ENCODE data around the gene CCDC88C.
A peak's percentile ranks its signal among the peaks of the same experiment; 100 is the strongest.
"Not testable (repeated sequence)": the region's sequence is repeated elsewhere in the genome, so short reads cannot be mapped to it uniquely, and the experiment has no call there.

Gene CCDC88C

DNA sequence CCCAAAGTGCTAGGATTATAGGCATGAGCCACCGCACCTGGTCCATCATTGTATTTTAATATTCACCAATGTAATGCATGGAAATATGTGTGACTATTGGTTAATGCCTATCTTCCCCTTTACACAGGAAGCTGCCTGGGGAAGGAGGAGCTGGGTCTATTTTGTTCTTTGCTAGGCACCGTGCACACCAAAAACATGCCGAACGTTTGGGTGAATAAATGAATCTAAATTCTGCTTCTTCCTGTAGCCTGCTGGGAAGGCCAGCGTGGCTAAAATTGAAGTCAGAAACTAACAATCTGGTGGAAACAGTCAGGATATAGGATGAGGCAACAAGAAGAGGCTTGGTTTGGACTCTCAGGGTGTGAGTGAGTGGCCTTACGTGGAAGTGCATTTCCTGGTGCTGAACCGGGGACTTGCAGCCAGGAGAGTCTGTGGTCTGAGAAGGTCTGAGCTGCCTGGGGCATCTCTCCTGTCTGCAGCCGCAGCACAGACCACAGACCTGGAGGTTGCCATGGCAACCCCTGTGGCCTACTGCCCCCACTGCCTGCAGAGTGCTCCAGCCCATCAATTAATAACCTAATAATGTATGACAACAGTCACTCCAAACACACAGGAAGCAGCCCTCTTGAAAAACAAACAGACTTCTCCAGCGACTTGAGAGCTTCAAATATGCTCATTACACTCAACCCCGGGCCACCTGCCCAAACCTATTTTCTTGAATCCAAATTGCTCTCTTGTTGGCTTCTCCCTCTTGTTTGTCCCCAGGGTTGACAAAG is 167.6 kb downstream of the CCDC88C start:
- DNase-seq (ENCODE audit: low spot score) = no peak

DNA sequence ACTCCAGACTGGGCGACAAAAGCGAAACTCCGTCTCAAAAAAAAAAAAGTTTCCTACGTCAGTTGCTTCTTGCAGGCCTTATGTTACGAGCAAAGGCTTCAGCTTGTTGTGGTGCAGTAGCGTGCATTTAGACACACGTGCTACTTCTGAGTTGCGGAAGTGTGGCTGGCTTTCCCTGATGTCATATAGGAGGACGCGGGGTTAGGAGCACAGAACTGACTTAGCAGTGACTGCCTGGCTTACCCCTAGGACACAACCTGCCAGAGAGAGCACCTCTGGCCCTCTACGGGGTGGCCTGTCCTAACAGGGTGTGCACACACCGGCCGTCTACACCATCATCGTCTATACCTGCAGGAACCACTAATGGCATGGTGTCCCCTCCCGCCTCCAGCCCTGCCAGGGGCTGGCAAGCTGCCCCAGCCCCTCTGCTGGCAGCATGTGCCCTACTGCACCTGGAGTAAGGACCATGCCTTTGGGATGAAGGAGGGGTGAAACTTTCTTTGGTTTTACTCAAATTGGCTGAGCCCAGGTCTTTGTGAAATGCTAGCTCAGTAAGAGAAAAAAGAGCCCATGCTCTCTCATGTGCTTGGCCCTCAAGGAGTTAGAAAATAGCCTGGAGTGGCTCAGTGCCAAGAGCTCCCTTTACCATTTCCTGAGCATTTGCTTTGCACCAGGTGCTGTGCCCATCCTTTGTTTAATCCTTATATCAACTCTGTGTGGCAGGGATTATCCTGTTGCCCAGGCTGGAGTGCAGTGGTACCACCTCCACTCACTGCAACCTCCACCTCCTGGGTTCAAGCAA is 171.4 kb downstream of the CCDC88C start:
- no peak for DNase-seq (ENCODE audit: low spot score)

DNA sequence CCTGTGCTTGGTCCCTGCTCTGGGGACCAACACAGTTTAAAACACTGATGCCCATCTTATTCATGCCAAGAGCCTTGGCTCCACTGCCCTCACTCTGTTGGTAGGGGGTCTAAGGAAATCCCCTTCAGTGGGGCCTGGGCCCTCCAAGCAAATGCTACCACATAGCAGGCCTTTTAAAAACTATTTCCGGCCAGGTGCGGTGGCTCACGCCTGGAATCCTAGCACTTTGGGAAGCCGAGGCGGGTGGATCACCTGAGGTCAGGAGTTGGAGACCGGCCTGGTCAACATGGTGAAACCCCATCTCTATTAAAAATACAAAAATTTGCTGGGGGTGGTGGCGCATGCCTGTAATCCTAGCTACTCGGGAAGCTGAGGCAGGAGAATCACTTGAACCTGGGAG is 172.0 kb downstream of the CCDC88C start:
- DNase-seq (ENCODE audit: low spot score) = not testable (repeated sequence)

DNA sequence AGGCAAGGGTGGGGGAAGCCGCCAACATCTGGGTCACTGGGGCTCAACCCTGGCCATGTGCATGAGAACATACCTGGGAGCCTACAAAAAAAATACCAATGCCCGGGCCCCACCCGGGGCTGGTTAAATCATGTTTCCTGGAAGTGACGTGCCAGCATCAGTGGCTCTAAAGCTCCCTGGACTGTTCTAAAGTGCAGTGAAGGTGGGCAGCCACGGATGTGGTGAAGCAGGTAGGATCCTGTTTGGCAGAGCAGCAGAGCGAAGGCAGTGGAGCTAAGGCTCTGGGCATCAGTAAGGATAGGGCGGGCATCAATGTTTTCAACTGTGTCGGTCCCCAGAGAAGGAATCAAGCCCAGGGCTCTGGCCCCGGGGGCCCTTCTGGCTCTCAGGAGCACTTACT is 172.6 kb downstream of the CCDC88C start:
- no peak for DNase-seq (ENCODE audit: low spot score)

DNA sequence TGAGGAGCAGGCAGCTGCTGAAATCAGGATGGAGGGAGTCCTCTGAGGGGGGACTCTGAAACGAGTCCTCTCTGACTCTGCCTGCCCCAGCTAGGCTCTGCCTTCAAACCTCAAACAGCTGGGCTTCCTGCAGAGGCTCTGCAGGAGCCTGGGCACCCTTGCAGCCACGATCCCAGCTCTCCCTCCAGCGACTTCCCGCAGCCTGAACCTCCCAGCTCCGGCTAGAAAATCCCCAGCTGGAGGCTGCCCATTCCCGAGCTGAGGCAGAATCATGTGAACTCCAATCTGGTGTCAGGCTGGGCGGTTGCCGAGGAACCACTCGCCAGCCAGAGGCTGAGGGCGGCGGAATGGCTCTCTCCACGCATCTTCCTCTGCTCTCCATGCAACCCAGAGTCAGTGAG is 173.1 kb downstream of the CCDC88C start, which contains the start of gene GPR68:
GPR68 (minus strand) TSS at position 204 of the 401 bp plus-strand sequence. CDS start 9,654 bp downstream, outside the sequence.
- DNase-seq (ENCODE audit: low spot score) = peak; percentile 81

DNA sequence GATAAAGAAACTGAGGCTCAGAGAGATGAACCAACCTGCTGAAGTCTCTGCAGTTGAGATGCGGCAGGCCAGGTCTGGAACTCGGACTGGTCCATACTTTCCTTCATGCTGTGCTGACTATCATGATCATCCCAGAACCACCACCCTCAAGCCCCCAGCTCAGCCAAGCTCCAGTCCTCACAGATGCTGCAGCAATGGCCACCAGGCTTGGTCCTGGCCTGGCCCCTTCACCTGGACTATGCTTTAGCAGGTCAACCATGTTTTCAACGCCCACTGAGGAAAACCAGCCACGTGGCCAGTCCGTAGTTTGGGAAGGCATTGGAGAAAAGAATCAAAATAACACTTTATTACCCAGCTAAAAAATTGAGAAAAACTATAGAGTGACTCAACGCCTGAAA is 174.5 kb downstream of the CCDC88C start:
- DNase-seq (ENCODE audit: low spot score) = no peak

DNA sequence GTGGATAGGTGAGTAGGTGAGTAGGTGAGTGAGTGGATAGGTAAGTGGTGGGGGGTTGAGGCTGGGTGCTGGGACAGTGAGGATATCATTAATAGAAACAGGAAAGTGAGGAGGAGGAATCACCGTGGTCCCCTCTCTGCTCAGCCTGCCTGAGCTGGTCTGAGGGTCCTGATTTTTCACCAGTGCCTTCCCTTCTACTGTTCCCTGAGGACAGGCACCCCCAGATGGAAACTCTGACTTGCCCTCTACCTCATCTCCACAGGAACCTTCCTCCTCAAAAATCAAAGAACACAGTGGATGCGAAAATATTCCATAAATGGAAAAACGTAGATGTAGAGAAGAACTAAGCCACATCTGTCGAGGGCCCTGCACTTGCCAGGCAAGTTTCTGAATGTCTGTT is 175.0 kb downstream of the CCDC88C start:
- no peak for DNase-seq (ENCODE audit: low spot score)

DNA sequence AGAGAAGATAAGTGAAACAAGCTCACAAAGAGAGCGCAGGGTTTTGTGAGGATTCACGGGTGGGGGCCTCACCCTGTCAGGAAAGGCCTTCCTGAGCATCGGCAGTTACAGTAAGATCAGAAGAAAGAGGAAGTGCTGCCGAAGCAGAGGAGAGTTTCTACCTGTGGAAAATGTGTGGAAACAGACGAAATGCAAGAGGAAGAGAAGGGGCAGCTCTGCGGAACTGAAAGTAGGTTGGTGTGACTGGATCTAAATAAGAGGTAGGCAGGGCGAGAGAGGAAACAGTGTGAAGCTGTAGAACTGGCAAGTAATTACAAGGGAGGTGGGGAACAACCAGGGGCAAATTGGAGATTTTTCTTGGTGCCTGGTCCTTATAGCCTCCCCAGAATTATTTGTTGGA is 175.8 kb downstream of the CCDC88C start:
- DNase-seq (ENCODE audit: low spot score) = no peak

DNA sequence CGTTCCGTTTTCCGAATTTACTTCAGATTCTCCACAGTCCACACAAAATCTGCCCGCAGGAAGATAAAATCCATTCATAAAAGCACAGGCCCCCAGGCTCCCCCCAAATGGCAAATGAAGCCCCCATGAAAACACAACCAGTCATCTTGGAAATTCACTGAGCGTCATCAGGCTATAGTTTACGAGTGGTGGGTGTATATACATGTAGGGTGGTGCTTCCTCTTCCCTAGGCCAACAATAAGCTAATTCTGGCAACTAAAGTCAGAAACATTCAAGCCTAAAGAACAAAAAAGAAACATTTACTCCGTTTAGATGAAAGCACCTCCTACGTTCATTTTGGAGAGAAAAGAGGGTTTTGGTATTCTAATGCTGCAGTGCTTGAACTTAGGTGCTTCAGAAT is 179.0 kb downstream of the CCDC88C start:
- no peak for DNase-seq (ENCODE audit: low spot score)

DNA sequence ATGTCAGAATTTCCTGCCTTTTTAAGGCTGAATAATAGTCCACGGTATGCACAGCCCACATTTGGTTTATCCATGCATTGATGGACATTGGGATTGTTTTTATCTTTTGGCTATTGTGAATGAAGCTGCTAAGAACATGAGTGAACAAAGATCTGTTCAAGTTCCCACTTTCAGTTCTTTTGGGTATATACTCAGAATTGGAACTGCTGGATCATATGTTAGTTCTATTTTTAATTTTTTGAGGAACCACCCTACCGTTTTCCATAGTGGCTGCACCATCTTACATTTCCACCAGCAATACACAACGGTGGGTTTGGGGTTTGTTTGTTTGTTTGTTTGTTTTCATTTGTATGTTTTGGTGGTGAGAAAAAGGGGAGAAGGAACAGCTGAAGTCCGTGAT is 179.5 kb downstream of the CCDC88C start:
- DNase-seq (ENCODE audit: low spot score) = no peak

DNA sequence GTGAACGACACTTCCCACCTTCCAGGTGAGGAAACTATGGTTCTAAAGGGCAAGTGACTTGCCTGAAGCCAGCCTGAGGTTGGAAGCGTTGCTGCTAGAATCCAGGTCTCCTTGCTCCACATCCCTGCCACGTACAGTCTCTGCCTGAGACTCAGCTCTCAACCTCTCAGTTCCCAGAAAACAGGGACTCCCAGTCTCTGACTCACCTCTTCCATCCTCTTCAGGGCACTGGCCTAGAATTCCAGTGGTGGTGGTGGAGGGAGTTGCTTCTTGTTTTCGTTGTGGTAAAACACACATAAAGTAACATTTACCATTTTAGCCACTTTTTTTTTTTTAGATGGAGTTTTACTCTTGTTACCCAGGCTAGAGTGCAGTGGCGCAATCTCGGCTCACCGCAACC is 180.4 kb downstream of the CCDC88C start:
- peak; percentile 91 for DNase-seq (ENCODE audit: low spot score)

DNA sequence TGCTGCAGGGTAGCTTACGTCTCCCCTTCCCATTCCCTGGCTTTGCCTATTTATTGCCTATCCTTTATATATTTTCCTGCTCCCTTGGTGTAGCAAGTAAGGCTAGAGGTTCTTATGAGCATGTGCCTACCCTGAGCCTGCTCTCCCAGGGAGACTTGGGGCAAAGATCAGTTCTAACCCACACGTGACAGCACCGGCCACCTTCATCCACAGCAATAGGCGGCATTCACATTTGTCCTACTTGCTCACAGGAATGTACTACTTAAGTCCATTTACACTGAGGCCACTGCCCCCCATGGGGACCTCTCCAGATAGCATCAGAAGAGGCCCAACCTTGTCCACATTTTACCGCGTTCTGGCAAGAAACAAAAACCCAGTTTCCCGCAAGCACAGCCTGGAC is 181.8 kb downstream of the CCDC88C start:
- DNase-seq (ENCODE audit: low spot score) = no peak

DNA sequence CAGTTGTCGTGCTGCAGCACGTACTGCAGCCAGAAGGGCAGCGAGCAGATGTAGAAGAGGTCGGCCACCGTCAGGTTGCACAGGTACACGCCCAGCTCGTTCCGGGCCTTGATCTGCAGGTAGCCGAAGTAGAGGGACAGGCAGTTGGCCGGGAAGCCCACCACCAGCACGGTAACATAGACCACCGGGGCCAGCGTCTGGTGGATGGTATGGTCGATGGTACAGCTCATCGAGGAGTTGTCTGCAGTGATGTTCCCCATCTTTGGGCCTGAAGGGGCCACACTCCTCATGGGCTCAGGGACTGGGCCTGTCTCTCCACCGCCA is 182.9 kb downstream of the CCDC88C start:
- no peak for DNase-seq (ENCODE audit: low spot score)

DNA sequence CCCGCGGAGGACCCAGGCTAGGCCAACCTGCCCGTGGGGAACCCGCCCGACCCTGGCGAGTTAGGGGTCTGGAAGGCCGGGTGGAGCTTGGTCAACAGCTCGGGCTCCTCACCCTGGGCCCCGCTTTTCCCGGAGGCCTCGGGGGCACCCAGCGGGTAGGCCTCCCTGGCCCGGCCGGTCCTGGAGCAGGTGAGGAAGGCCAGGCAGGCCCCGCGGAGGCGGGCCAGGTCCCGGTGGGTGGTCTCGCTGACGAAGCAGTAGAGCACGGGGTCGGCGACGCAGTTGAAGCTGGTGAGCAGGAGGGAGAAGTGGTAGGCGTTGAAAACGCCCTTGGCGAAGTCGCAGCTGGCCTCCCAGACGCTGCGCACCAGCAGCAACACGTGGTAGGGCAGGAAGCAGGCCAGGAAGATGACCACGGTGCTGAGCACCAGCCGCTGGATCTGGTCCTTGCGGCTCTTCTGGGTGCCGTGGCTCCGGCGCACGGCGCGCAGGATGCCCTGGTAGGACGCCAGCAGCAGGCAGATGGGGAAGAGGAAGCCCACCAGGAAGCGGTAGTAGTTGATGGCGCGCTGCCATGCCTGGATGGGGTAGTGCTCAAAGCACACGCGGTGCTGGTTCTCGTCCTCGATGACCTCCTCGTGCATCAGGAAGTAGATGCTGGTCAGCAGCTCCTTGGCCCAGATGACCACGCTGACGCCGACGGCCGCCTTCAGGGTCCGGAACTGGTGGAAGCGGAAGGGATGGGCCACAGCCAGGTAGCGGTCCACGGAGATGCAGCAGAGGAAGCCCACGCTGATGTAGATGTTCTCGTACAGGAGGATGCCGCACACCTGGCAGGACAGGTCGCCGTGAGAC is 183.5 kb downstream of the CCDC88C start:
- DNase-seq (ENCODE audit: low spot score) = no peak

DNA sequence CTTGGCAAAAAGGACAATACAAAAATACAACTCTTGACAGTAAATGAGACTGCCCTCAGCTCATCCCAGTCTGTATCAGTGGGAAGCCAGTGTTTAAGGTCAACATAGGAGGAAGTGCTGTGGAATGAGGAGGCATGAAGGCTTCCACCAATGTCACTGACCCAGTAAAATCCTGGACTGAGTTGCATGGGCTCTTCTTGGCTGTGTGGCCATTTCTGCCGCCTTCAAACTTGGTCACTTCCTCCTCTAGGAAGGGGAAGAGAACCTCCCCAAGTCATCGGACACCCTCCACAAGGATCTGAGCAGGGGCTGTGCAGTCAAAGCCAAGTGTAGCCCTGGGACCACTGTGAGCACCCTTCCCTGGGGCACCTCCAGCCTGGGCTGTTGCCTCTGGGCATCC is 185.0 kb downstream of the CCDC88C start:
- DNase-seq (ENCODE audit: low spot score) = no peak

DNA sequence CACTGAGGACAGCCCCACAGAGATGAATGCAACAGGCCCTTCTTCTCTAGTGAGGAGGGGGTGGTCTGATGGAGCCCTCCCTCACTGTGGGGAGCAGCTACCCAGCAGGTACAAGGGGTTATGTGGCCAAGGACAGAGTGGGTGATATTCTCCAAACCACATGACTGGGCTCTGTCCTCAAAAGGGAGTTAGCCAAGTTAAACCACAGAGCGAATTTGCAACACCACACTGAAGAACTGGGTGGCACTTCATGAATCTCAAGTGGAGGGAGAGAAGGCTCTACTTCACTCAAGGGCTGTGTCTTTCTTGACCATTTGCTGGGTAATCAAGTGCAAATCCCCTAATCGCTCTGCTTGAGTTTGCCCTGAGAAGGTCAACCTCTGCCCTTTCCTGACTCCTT is 185.6 kb downstream of the CCDC88C start:
- no peak for DNase-seq (ENCODE audit: low spot score)

DNA sequence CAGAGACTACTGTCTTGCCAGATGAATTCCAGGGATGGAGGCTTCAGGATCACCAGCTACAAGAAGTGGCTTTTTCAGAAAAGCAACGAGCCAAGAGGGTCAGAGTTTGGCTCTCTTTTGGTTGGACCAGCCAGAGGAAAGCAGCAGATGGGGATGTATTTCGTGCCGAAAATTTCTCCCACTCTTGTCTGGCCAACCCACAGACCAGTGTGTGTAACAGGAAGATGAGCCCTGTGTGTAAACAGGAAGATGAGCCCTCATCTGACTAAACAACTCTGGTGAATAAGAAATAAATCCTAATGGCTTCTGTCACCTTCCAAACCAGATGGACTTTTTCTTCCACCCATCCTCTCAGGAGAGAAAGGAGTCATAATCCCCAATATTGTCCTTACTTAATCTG is 186.2 kb downstream of the CCDC88C start:
- DNase-seq (ENCODE audit: low spot score) = peak; percentile 34

DNA sequence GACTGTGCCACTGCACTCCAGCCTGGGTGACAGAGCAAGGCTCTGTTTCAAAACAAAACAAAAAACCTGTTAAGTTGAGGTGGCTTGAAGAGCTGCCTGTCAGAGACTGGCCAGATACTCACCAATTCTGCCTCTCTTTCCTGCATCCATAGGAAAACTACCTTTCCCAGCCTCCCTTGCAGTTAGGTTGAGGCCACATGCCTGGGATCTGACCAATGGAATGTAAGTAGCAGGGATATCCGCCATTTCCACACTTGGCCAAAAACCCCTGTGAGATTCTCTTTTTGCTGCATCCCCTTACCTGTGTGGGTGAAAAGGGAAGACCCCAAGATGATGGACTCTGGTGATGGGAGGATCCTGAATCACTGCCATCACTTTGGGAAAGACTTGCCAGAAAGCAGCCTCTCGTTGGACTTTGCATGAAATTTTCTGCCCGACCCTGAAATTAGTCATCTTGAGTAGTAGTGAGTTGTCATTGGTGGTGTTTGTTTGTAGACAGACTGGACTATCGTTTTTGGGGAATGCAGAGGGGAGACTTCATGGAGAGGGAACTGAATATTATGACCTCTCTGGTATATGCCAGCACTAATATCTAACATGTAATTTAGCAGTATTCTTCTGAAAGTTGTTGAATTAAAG is 187.1 kb downstream of the CCDC88C start:
- peak; percentile 57 for DNase-seq (ENCODE audit: low spot score)

DNA sequence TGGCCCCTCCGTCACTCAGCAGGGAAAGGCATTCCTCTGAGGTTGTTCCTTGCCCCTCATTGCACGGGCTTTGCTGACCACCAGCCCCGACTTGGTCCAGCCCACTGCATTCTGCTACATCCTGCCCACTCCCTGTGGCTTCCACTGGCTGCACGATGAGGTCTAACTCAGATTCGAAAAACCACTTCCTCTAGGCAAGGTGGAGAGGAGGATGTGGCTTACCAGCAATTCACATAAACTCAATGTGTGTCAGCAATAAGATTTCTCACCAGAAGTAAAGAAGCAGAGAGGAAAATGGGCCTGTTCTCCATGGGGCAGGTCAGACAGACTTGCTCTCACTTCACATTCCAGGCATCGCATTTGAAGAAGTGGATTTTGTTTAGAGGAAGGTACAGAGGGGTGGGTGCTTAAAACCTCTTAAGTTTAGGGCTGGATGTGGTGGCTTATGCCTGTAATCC is 187.8 kb downstream of the CCDC88C start:
- DNase-seq (ENCODE audit: low spot score) = peak; percentile 62

DNA sequence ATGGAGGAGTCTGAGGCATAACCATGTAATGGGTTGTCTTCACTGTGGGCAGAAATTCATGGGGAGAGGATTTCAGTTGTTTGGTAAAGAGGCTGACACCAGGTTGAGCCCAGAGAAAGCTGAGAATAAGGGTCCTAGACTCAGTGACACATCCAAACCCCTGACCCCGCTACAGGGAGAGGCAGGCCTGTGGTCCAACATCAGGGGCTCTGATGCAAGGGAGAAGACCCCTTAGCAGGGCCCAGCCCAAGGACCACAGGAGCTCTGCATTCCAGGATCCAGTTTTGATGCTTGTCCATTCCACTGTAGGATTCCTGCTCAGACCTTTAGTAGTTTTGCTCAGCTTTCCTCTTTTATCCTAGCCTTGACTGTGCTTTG is 188.6 kb downstream of the CCDC88C start:
- no peak for DNase-seq (ENCODE audit: low spot score)

DNA sequence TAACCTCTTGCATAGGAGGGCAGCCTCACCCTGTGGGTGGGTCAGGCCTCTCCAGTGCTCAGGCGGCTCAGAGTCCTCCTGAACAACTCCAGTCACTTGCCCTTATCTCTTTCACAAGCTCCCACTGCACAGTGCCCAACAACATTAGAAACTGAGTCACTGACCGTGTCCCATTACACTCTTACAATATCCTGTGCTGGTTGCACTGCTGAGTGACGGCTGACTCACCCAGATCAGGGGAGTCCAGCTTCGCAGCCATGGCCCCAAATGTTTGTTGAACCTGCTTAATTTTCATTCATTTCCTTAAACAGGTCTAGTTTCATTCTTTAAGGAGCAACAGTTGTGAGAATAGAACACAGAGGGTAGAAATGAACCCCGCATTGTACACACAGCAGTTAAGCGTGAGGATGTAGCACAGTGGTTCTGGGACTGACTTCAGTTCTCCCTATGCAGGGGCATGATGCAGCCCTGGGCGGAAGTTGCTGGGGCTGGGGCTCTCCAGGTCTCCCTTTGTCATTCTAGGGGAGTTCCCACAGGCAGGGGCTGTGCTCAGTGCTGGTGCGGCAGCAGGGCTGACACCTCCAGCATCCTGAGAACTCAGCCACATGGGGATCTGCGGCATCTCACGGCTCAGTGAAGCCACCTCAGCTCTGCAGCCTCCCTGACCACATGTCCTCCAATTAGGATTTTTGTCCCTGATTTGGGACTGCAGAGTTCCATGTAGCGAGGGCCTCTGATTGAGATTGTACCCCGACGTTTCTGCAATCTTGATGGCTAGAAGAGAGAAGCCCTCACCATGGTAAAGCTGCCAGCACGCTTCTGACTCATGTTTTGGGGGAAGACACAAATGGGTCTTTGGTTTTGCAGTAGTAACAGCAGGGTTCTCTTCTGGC is 189.3 kb downstream of the CCDC88C start:
- no peak for DNase-seq (ENCODE audit: low spot score)
